ENCODE data around the gene TRIM71. TPM values are rescaled to one million over a fixed set of nuclear protein-coding genes. Genes with fewer than 3 reads are reported as not detected.
"Not testable (repeated sequence)": the region's sequence is repeated elsewhere in the genome, so short reads cannot be mapped to it uniquely, and the experiment has no call there.

Gene TRIM71
- polyA plus RNA-seq, 3 donors = 0.02 to 0.33 (median 0.06) TPM

DNA sequence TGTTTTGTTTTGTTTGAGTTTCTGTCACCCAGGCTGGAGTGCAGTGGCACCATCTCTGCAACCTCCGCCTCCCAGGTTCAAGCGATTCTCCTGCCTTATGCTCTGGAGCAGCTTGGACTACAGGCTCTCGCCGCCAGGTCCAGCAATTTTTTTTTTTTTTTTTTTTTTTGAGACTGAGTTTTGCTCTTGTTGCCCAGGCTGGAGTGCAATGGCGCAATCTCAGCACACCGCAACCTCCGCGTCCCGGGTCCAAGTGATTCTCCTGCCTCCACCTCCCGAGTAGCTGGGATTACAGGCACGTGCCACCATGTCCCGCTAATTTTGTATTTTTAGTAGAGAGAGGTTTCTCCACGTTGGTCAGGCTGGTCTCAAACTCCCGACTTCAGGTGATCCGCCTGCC lies 29.2 kb downstream of the TRIM71 start:
- H3K9ac ChIP-seq (ENCODE audit: insufficient read depth, low read length, poor library complexity, severe bottlenecking); H4K20me1 ChIP-seq (ENCODE audit: insufficient read depth, low read length); H3K9me3 Mint-ChIP-seq; H3K27me3 ChIP-seq (ENCODE audit: control insufficient read depth in 2 of 2, insufficient read depth in 2 of 2, low read length in 2 of 2); H3K27me3 Mint-ChIP-seq (ENCODE audit: low read depth in 3 of 3); H3K27ac ChIP-seq (ENCODE audit: low read depth in 1 of 2, low read length in 2 of 2); intact Hi-C loops (cut with micrococcal nuclease); H3K27ac Mint-ChIP-seq; H3K9me3 ChIP-seq (replicated peaks in 1 of 2; ENCODE audit: control insufficient read depth in 1 of 2, insufficient read depth in 1 of 2, low read length in 2 of 2); H3K4me2 ChIP-seq (replicated peaks; ENCODE audit: extremely low read depth, low read length, poor library complexity, severe bottlenecking); H3K36me3 Mint-ChIP-seq; H2AFZ ChIP-seq (ENCODE audit: insufficient read depth, low read depth, low read length, poor library complexity, severe bottlenecking); DNase-seq; H3K4me3 Mint-ChIP-seq; H3K4me3 ChIP-seq (replicated peaks in 1 of 3; ENCODE audit: low read depth in 2 of 3, low read length in 3 of 3); H3K36me3 ChIP-seq (replicated peaks in 1 of 2; ENCODE audit: control insufficient read depth in 1 of 2, insufficient read depth in 2 of 2, low read length in 2 of 2): not testable (repeated sequence)
- Histone ChIP-seq H3K4me1 (ENCODE audit: control insufficient read depth in 1 of 2, insufficient read depth in 2 of 2, low read length in 2 of 2) (peaks cover 16 to 27% of the 10 kb centered on the region in 2 donors), H3K79me2 (ENCODE audit: insufficient read depth, low read length) (peaks cover 12% of the 10 kb centered on the region)
- peaks cover 38% of the 10 kb centered on the region for H3K4me1 Mint-ChIP-seq
- whole genome bisulfite sequencing (ENCODE audit: insufficient coverage) = 100% methylated on average over 2 of the region's 15 CpGs

DNA sequence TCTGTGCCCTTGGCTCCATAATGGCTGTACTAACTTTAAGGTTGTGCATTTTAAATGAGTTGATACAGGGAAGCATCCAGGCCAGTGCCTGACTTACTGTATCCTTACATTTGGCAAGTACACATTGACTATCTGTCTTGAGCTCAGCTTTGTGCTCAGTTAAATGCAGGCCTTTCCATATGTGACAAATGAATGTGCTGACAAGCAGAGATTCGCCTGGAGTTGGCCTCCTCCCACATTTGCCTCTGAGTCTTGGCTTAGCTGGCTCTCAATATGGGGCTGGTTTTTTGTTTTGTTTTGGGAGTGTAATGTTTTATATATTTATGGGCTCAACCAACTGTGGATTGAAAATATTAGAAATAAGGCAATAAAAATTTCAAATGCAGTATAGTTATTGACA lies 29.7 kb downstream of the TRIM71 start:
- Histone ChIP-seq H3K4me1 (ENCODE audit: control insufficient read depth in 1 of 2, insufficient read depth in 2 of 2, low read length in 2 of 2) (peaks cover 12 to 22% of the 10 kb centered on the region in 2 donors), H3K79me2 (ENCODE audit: insufficient read depth, low read length) (peaks cover 15% of the 10 kb centered on the region), H3K4me3 (replicated peaks in 1 of 3; ENCODE audit: low read depth in 2 of 3, low read length in 3 of 3) (no peak overlapping the region), H3K27ac (ENCODE audit: low read depth in 1 of 2, low read length in 2 of 2) (no peak overlapping the region), H4K20me1 (ENCODE audit: insufficient read depth, low read length) (no peaks in the 10 kb centered on the region), H2AFZ (ENCODE audit: insufficient read depth, low read depth, low read length, poor library complexity, severe bottlenecking) (no peak overlapping the region), H3K27me3 (ENCODE audit: control insufficient read depth in 2 of 2, insufficient read depth in 2 of 2, low read length in 2 of 2) (no peaks in the 10 kb centered on the region), H3K9ac (ENCODE audit: insufficient read depth, low read length, poor library complexity, severe bottlenecking) (no peak overlapping the region), H3K9me3 (replicated peaks in 1 of 2; ENCODE audit: control insufficient read depth in 1 of 2, insufficient read depth in 1 of 2, low read length in 2 of 2) (no peaks in the 10 kb centered on the region), H3K36me3 (replicated peaks in 1 of 2; ENCODE audit: control insufficient read depth in 1 of 2, insufficient read depth in 2 of 2, low read length in 2 of 2) (no peaks in the 10 kb centered on the region), H3K4me2 (replicated peaks; ENCODE audit: extremely low read depth, low read length, poor library complexity, severe bottlenecking) (no peak overlapping the region)
- Mint-ChIP-seq H3K4me3 (no peak overlapping the region), H3K9me3 (no peaks in the 10 kb centered on the region), H3K4me1 (peaks cover 33% of the 10 kb centered on the region), H3K27me3 (ENCODE audit: low read depth in 3 of 3) (peaks cover 0 to 6% (median 2%) of the 10 kb centered on the region in 3 donors), H3K36me3 (no peaks in the 10 kb centered on the region), H3K27ac (no peak overlapping the region)
- TF ChIP-seq, protein P1, sequence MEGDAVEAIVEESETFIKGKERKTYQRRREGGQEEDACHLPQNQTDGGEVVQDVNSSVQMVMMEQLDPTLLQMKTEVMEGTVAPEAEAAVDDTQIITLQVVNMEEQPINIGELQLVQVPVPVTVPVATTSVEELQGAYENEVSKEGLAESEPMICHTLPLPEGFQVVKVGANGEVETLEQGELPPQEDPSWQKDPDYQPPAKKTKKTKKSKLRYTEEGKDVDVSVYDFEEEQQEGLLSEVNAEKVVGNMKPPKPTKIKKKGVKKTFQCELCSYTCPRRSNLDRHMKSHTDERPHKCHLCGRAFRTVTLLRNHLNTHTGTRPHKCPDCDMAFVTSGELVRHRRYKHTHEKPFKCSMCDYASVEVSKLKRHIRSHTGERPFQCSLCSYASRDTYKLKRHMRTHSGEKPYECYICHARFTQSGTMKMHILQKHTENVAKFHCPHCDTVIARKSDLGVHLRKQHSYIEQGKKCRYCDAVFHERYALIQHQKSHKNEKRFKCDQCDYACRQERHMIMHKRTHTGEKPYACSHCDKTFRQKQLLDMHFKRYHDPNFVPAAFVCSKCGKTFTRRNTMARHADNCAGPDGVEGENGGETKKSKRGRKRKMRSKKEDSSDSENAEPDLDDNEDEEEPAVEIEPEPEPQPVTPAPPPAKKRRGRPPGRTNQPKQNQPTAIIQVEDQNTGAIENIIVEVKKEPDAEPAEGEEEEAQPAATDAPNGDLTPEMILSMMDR (IDR thresholded peaks at IDR 0.05) = no peak
- 63% methylated on average over 1 of the region's 1 CpG for WGBS (ENCODE audit: insufficient coverage)
- intact Hi-C loops (cut with micrococcal nuclease) = no loop called here
- no peak for DNase-seq

Measured in CD14-positive monocyte (primary cell).